ENCODE data around the gene TMA7.

Gene TMA7

DNA sequence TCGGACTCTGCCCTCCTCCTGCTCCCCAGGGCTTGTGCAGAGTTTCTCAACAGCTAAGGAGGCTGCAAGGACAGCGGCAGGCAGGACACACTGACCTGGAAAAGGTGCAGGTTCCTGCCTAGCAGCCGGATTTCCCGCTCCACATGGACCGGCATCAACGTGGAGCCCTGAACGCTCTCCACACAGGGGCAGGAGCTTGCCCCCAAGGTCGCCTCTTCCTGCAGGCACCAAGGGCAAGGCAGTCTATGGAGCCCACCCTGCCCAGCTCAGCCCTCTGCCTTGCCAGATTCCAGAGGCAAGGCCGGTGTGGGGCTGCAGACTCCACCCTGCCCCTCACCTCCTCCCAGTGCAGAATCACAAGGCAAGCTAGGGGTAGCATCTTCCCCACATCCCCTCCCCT is 20.9 kb upstream of the TMA7 start:
- TF ChIP-seq POLR2AphosphoS5 (IDR thresholded peaks at IDR 0.05; ENCODE audit: low read depth, low read length): no peak
- TF ChIP-seq FOXP2 (optimal IDR thresholded peaks at IDR 0.05; ENCODE audit: borderline replicate concordance, extremely low read depth, extremely low read length, insufficient read depth): no peak
- TF ChIP-seq TAF1 (IDR thresholded peaks at IDR 0.05; ENCODE audit: borderline replicate concordance, insufficient read depth, low read length): no peak
- TF ChIP-seq REST (IDR thresholded peaks at IDR 0.05; ENCODE audit: insufficient read depth in 1 of 2, low read depth in 2 of 2, low read length in 2 of 2): no peak
- no peak for TF ChIP-seq SIN3A (IDR thresholded peaks at IDR 0.05; ENCODE audit: borderline replicate concordance, insufficient read depth, low read length)

- TF ChIP-seq TAF1 (IDR thresholded peaks at IDR 0.05; ENCODE audit: borderline replicate concordance, insufficient read depth, low read length): no peak
- TF ChIP-seq POLR2AphosphoS5 (IDR thresholded peaks at IDR 0.05; ENCODE audit: low read depth, low read length): no peak
- no peak for TF ChIP-seq REST (IDR thresholded peaks at IDR 0.05; ENCODE audit: insufficient read depth in 1 of 2, low read depth in 2 of 2, low read length in 2 of 2)
- no peak for TF ChIP-seq SIN3A (IDR thresholded peaks at IDR 0.05; ENCODE audit: borderline replicate concordance, insufficient read depth, low read length)
- TF ChIP-seq FOXP2 (optimal IDR thresholded peaks at IDR 0.05; ENCODE audit: borderline replicate concordance, extremely low read depth, extremely low read length, insufficient read depth): no peak
Observed at GRCh38 chr3:48419597-48419996, 20.5 kb upstream of the TMA7 start.

DNA sequence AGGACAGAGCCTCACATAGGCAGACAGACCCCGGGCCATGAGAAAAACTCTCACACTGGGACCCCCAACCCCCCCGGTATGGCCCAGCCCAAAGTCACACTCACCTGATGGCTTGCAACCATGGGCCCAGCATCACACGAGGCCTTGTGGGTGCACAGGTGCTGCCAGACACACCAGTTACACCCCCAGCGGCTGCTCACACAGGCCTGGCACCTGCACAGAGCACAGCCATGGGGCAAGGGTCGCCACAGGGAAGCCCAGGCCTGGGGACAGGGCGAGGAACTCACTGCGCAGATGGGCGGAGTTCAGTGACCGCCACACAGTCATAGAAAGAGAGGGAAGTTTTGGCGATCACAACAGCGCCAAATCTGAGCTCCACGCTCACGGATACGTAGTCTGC is 19.5 kb upstream of the TMA7 start:
- TF ChIP-seq TAF1 (IDR thresholded peaks at IDR 0.05; ENCODE audit: borderline replicate concordance, insufficient read depth, low read length) (no peak), REST (IDR thresholded peaks at IDR 0.05; ENCODE audit: insufficient read depth in 1 of 2, low read depth in 2 of 2, low read length in 2 of 2) (no peak)

- TF ChIP-seq SIN3A (IDR thresholded peaks at IDR 0.05; ENCODE audit: borderline replicate concordance, insufficient read depth, low read length): no peak
- TF ChIP-seq FOXP2 (optimal IDR thresholded peaks at IDR 0.05; ENCODE audit: borderline replicate concordance, extremely low read depth, extremely low read length, insufficient read depth): no peak
- no peak for TF ChIP-seq TAF1 (IDR thresholded peaks at IDR 0.05; ENCODE audit: borderline replicate concordance, insufficient read depth, low read length)
- TF ChIP-seq REST (IDR thresholded peaks at IDR 0.05; ENCODE audit: insufficient read depth in 1 of 2, low read depth in 2 of 2, low read length in 2 of 2): no peak
- TF ChIP-seq POLR2AphosphoS5 (IDR thresholded peaks at IDR 0.05; ENCODE audit: low read depth, low read length): no peak
Observed at GRCh38 chr3:48422272-48422671, 17.8 kb upstream of the TMA7 start.

DNA sequence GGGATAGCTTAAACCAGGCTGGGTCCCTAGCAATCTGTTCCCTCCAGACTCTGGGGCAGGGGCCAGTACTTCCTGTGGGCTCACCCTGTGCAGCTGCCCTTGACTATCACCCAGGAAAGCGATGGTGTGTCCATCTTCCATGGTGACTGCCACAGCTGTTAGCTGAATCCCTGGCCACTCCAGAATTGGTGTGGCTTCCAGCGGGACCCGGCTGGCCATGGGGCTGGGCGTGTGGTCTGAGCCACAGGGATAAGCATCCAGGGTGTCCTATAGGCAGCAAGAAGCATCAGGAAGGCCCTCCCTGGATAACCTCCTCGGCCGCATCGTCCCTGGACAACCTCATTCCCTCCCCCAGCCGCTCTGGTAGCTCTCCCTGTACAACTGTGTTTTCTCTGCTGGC is 17.4 kb upstream of the TMA7 start:
- TF ChIP-seq POLR2AphosphoS5 (IDR thresholded peaks at IDR 0.05; ENCODE audit: low read depth, low read length) (no peak), REST (IDR thresholded peaks at IDR 0.05; ENCODE audit: insufficient read depth in 1 of 2, low read depth in 2 of 2, low read length in 2 of 2) (no peak), TAF1 (IDR thresholded peaks at IDR 0.05; ENCODE audit: borderline replicate concordance, insufficient read depth, low read length) (no peak), FOXP2 (optimal IDR thresholded peaks at IDR 0.05; ENCODE audit: borderline replicate concordance, extremely low read depth, extremely low read length, insufficient read depth) (no peak), SIN3A (IDR thresholded peaks at IDR 0.05; ENCODE audit: borderline replicate concordance, insufficient read depth, low read length) (no peak)

All from PFSK-1 (cell line).